RKO (cell line): ENCODE results near the gene TMEM184A.

Experiments used
- DNase-seq: peaks from one replicate; pipeline ENCODE4 v3.0.0-alpha.2; 2016; ENCODE audit warnings: low spot score

Gene TMEM184A

DNA sequence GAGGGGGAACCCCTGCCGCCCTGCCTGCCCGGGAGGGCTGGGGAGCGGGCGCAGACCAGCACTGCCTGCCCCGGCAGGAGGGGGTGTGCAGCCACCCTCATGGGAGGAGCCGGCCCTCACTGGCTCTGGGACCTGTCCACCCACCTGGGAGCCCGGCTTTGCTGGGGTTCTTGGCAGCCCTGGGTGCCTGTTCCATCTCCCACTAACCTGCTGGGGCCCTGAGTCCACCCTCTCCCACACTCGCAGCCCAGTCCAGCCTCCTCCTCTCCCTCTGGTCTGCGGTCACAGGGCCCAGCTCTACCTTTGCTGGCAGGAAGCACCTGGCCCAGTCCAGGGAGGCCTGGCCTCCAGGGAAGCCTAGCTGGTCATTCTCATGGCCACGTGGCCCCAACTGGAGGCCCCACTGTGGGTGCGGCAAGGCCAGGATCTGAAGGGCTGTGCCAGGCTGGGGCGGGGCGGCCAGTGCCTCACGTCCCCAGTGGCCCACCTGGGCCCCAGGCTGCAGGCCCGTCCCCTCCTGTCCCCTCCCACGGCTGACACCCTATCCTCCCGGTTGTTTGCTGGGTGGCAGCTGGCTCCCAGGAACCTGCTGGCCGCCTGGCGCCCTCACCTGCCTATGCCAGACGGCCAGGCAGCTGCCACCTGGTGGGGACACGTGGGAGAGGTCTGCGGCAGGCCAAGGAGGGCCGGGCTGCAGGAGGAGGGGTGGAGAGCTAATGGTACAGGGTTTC is at the start of gene TMEM184A:
Gene TMEM184A (minus strand): TSS at position 393 of the 731 bp plus-strand sequence. CDS start 721 bp downstream, outside the sequence.
- DNase-seq, result no peak

DNA sequence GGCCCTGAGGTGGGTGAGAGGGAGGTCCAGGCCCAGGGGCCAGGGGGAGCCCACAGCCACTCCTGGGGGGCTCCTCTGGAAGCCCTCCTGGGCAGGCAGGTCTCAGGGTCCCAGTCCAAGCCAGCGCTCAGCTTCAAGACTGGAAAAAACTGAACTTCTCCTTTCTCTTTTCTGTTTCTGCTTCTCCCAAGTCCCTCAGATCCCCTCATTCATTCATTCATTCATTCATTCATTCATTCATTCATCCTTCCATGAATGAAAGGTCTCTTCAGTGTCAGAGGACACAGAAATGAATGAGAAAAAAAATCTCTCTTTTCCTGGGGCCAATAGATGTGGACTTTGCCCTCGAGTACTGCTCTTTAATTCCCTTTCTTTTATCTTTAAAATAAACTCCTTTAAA is 48.4 kb upstream of the TMEM184A start:
- DNase-seq, result no peak

GRCh38 chr7:1603346-1604225 is 47.6 kb upstream of the TMEM184A start:
- DNase-seq, result no peak

GRCh38 chr7:1602386-1602785 is 46.4 kb upstream of the TMEM184A start:
- no peak for DNase-seq

DNA sequence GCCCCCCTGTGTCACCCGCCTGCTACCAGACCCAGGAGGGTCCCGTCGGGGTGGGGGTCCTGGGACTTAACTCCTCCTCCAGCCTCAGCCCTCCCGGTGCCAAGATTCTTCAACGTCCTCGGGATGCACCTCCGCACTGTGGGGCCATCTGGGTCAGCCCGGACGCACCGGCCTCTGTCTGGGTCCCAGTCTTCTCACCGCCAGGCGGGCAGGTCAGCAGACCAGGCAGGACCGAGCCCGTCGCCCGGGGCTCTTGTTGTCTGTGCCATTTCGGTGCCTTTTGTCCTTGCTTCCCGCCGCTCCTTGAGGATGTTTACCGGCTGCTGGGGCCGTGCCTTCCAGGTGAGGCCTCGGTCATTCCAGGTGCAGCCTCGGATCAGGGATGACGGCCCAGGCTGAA is 46.0 kb upstream of the TMEM184A start:
- DNase-seq, result no peak

DNA sequence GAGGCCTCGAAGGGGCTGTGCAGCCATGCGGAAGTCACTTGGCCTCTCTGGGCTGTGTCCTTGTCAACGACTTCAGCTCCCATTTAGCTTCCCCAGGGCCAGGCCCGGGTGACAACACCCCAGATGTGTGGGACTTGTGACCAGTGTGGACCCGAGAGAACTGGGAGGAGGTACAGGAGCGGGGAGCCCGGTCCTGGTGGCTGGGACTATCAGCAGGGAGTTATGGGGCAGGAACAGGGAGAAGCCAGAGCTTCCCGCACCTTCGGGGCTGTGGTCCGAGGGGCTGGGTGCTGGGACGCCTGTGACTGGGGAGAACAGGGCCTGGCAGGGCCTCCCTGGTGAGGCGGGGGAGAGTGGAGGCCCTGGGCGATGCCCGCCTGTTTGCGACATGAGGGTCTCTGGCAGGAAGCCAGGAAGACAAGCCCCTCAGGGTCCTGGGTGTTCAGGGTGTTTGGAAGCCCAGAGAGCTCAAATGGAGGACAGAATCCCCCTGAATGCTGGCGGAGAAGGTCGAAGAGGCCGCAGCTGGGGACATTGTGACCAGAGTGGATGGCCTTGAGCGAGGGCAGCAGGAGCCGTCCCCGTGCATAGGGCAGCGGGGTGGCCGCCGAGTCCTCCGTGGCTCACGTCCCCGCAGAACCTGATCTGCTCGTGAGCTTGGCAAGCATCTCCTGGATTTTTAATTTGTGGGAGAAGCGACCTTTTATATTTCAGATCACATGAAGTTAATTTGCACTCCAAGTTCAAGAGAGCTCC is 43.8 kb upstream of the TMEM184A start:
- DNase-seq, result no peak

- no peak for DNase-seq
These were observed 43.1 kb upstream of the TMEM184A start for GRCh38 chr7:1598961-1599639.

DNA sequence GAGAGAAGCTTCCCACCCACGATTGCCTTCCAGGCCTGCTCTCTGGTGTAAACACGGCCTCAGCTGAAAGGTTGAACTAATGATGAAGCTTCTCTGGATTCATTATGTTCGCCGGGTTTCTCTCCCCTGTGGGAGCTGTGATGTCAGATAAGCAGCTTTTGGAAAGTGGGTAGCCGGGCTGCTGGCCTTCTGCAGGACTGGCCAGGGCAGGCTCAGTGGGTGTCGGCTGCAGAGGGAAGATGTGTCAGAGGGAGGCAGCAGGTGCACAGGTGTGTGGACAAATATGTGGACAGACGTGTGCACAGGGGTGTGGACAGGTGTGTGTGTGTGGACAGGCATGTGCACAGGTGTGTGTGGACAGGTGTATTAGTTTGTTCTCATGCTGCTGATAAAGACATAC is 42.3 kb upstream of the TMEM184A start:
- DNase-seq, result no peak

DNA sequence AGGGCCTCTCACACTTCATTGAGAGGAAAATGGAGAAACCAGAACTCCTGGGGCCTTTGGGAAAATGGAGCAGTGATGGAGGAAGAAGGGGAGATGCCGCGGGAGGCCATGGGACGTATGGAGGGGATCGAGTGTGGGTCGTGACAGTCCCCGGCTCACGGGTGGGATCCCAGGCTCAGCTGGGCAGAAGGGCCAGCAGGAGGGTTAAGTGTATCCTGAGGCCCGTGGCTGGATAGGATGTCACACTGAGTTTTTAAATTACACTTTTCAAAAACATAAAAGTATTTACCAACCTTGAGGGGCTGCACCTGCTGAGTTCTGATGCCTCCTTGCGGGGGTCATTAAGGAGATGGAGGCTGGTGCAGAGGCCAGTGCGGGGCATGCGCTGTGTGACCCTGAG is 41.8 kb upstream of the TMEM184A start:
- DNase-seq, result no peak

- no peak for DNase-seq
These were observed 41.2 kb upstream of the TMEM184A start for GRCh38 chr7:1597066-1597760.

DNA sequence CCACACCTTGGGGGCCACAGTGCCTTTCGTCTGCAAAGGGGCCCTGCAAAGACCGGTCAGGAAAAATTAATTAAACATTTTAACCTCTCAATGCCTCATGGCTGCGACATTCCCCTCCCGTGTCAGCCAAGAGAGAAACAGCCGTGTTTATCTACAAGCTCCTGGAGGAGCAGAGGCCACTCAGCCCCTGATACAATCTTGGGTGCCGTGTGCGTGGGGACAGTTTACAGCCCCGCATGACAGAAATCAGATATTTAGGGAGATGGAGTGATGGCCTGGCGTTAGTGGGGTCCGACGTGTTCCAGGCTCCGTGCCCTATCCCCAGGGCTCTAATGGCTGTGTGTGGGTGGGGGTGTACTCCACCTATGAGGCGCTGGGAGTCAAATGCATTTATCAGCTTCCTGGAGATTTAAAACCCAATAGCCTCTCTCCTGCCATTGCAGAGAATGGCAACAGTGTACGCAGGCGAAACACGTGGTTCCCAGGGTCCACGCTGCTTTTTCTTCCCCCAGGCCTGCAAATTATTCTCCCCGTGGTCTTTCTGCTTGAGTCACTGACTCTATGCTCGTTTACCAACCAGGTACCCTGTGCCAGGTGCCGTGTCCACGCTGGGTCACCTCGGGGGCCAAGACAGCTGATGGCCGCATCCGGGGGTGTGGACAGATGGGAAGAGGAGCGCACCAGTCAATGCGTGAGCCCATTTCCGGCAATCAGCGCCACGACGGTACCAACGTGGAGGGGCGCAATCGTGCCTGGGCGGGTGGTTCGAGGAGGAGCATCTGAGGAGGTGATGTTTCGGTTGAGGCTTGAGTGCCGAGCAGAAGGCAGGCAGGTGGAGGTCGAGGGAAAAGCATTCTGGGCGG is 40.4 kb upstream of the TMEM184A start:
- no peak for DNase-seq

DNA sequence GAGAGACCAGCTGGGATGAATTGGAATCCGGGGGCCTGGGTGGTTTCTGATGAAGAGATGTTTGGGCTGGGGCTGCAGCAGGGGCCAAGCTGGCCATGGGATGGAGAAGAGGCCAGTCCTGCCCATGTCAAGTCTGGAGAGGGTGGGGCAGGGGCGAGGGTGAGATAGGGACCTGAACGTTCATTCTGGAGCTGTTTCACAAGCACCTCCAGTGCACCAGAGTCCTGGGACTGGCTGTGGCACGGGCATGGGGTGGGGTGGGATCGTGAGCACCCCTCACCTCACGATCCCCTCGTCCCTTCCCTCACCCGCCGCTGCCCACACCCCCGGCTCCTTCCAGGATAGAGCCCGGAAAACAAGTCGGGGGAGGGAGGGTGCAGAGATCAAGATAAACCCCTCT is 39.6 kb upstream of the TMEM184A start:
- DNase-seq, result no peak

DNA sequence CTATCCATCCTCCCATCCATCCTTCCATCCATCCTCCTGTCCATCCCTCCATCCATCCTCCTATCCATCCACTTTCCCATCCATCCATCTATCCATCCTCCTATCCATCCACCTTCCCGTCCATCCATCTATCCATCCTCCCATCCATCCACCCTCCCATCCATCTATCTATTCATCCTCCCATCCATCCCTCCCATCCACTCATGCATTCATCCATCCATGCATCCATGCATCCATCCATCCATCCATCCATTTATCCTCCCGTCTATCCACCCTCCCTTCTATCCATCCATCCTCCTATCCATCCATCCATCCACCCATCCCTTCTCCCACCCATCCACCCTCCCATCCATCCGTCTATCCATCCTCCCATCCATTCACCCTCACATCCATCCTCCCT is 39.0 kb upstream of the TMEM184A start:
- DNase-seq, result no peak

GRCh38 chr7:1593904-1594421 is 38.0 kb upstream of the TMEM184A start:
- DNase-seq, result no peak

DNA sequence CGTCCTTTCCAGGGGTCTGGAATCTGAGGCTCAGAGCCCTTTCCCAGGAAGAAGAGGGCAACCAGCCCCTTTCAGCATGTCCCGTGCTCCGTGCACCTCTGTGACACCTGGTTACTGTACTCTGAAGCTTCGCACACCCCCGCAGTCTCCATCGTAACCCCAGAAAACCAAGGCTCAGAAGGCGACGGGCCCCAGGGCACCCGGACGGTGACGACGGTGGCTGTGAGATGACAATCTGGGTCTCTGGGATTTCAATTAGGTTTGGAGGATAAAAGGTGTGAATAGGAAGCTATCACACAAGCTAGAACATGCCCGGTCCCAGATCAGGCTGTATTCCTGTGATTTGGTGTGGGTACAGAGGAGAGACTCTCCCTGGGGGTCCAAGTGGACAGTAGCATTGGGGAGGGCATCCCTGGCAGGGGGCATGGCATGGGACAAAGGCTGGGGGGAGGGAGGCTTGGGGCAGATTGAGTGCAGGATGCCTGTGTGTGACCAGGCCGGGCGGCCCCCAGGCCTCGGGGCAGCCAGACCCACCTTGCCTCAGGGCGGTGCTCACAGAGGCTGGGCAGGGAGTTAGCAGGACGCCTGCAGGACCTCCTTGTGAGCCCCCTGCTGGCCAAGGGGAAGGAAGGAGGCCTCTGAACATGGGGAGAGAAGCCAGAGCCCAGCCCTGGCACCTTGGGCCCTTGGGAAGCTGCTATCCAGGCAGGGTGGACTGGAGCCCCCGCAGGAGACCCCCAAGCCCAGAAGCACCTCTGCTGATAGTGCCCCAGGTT is 37.3 kb upstream of the TMEM184A start:
- DNase-seq, result peak; percentile 14

- no peak for DNase-seq
These were observed 36.4 kb upstream of the TMEM184A start for GRCh38 chr7:1592299-1592871.

DNA sequence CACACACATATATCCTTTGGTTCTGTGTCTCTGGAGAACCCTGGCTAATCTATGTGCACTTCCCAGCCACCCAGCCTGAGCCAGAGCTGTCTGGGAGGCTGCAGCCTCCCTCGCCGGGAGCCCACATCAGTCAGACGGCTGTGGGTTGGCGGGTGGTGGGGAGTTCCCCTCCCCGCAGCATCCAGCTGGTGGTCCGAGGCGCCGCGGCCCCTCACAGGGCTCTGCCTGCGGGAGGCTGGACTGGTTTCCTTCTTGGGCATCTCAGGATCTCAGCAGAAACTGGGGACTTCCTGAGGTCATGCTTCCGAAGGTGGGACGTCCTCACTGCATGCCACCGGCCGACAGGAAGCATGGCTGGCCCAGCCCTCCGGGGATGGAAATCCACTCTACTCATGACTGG is 35.9 kb upstream of the TMEM184A start:
- no peak for DNase-seq

GRCh38 chr7:1591396-1591795 is 35.4 kb upstream of the TMEM184A start:
- no peak for DNase-seq

DNA sequence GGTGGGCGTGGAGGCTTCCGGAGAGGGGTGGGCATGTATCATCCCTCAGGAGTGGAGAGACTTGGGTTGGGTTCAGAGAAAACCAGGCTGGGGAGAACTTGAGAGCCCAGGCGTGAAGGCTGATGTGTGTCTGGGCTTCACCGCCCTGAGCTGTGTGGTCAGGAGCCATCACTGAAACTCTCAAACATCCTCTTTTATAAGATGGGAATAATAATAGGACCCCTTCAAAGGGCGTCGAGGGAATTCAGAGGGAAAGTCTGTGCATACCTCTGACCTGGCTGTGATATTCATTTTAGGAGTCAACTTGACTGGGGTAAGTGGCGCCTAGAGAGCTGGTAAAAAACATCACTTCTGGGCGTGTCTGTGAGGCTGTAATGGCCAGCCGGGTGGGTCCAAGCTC is 34.9 kb upstream of the TMEM184A start:
- no peak for DNase-seq
